Measurements from ENCODE around the gene SYNRG. TPM values are rescaled to one million over a fixed set of nuclear protein-coding genes. Genes with fewer than 3 reads are reported as not detected.
"Not testable (repeated sequence)": the region's sequence is repeated elsewhere in the genome, so short reads cannot be mapped to it uniquely, and the experiment has no call there.

The SYNRG gene
- total RNA-seq, 2 donors from 2014 or later: 63.8 to 64.1 TPM

GRCh38 chr17:37513711-37514110 is 95.5 kb downstream of the SYNRG start:
- H3K27ac Mint-ChIP-seq: no peak overlapping the region
- peaks cover 4% of the 10 kb centered on the region for H3K4me1 Mint-ChIP-seq
- ATAC-seq (replicated peaks): no peak
- no peaks in the 10 kb centered on the region for H3K9me3 Mint-ChIP-seq
- H3K4me3 Mint-ChIP-seq: no peak overlapping the region
- H3K27me3 Mint-ChIP-seq: no peaks in the 10 kb centered on the region
- peaks cover 77% of the 10 kb centered on the region for H3K36me3 Mint-ChIP-seq (ENCODE audit: low read depth)

GRCh38 chr17:37512442-37513068 is 96.7 kb downstream of the SYNRG start:
- H3K4me1 Mint-ChIP-seq: peaks cover 4% of the 10 kb centered on the region
- peaks cover 65% of the 10 kb centered on the region for H3K36me3 Mint-ChIP-seq (ENCODE audit: low read depth)
- H3K4me3 Mint-ChIP-seq: no peak overlapping the region
- no peaks in the 10 kb centered on the region for H3K9me3 Mint-ChIP-seq
- no peak overlapping the region for H3K27ac Mint-ChIP-seq
- ATAC-seq (replicated peaks): no peak
- H3K27me3 Mint-ChIP-seq: no peaks in the 10 kb centered on the region

GRCh38 chr17:37511642-37512041 is 97.6 kb downstream of the SYNRG start:
- not testable (repeated sequence) for H3K4me3 Mint-ChIP-seq; H3K9me3 Mint-ChIP-seq; H3K27ac Mint-ChIP-seq; H3K27me3 Mint-ChIP-seq; ATAC-seq (replicated peaks); H3K4me1 Mint-ChIP-seq
- H3K36me3 Mint-ChIP-seq (ENCODE audit: low read depth): peaks cover 56% of the 10 kb centered on the region

- peaks cover 40% of the 10 kb centered on the region for H3K36me3 Mint-ChIP-seq (ENCODE audit: low read depth)
- H3K27me3 Mint-ChIP-seq: no peaks in the 10 kb centered on the region
- H3K4me3 Mint-ChIP-seq: no peak overlapping the region
- H3K27ac Mint-ChIP-seq: no peak overlapping the region
- no peaks in the 10 kb centered on the region for H3K9me3 Mint-ChIP-seq
- peaks cover 8% of the 10 kb centered on the region for H3K4me1 Mint-ChIP-seq
- ATAC-seq (replicated peaks): no peak
Observed at GRCh38 chr17:37510056-37510455, 99.2 kb downstream of the SYNRG start.

- H3K4me1 Mint-ChIP-seq: peaks cover 8% of the 10 kb centered on the region
- ATAC-seq (replicated peaks): no peak
- no peak overlapping the region for H3K27ac Mint-ChIP-seq
- H3K9me3 Mint-ChIP-seq: no peaks in the 10 kb centered on the region
- H3K36me3 Mint-ChIP-seq (ENCODE audit: low read depth): peaks cover 13% of the 10 kb centered on the region
- no peaks in the 10 kb centered on the region for H3K27me3 Mint-ChIP-seq
- H3K4me3 Mint-ChIP-seq: no peak overlapping the region
Observed at GRCh38 chr17:37507111-37507510, 102.1 kb downstream of the SYNRG start.

- Mint-ChIP-seq H3K36me3 (ENCODE audit: low read depth) (peaks cover 9% of the 10 kb centered on the region), H3K9me3 (no peaks in the 10 kb centered on the region), H3K4me3 (no peak overlapping the region), H3K27ac (no peak overlapping the region), H3K4me1 (peaks cover 8% of the 10 kb centered on the region), H3K27me3 (no peaks in the 10 kb centered on the region)
- ATAC-seq (replicated peaks): peak; percentile 32
Observed at GRCh38 chr17:37506678-37507077, 102.5 kb downstream of the SYNRG start.

- Mint-ChIP-seq H3K36me3 (ENCODE audit: low read depth) (no peaks in the 10 kb centered on the region), H3K4me1 (peaks cover 3% of the 10 kb centered on the region), H3K9me3 (no peaks in the 10 kb centered on the region), H3K27me3 (no peaks in the 10 kb centered on the region), H3K4me3 (no peak overlapping the region), H3K27ac (no peak overlapping the region)
- peak; percentile 57 for ATAC-seq (replicated peaks)
Observed at GRCh38 chr17:37505333-37505732, 103.9 kb downstream of the SYNRG start.

GRCh38 chr17:37503148-37503547 is 106.1 kb downstream of the SYNRG start:
- Mint-ChIP-seq H3K4me3 (no peak overlapping the region), H3K27me3 (no peaks in the 10 kb centered on the region), H3K4me1 (peaks cover 3% of the 10 kb centered on the region), H3K27ac (no peak overlapping the region), H3K36me3 (ENCODE audit: low read depth) (no peaks in the 10 kb centered on the region), H3K9me3 (no peaks in the 10 kb centered on the region)
- ATAC-seq (replicated peaks): no peak

GRCh38 chr17:37502009-37502936 is 106.9 kb downstream of the SYNRG start:
- ATAC-seq (replicated peaks): no peak
- Mint-ChIP-seq H3K4me3 (no peak overlapping the region), H3K36me3 (ENCODE audit: low read depth) (no peaks in the 10 kb centered on the region), H3K4me1 (peaks cover 3% of the 10 kb centered on the region), H3K27ac (no peak overlapping the region), H3K27me3 (no peaks in the 10 kb centered on the region), H3K9me3 (no peaks in the 10 kb centered on the region)

- Mint-ChIP-seq H3K9me3 (no peaks in the 10 kb centered on the region), H3K27ac (no peak overlapping the region), H3K4me3 (no peak overlapping the region), H3K36me3 (ENCODE audit: low read depth) (no peaks in the 10 kb centered on the region), H3K4me1 (no peaks in the 10 kb centered on the region), H3K27me3 (no peaks in the 10 kb centered on the region)
- no peak for ATAC-seq (replicated peaks)
Observed at GRCh38 chr17:37500378-37500777, 108.8 kb downstream of the SYNRG start.

GRCh38 chr17:37494971-37495370 is 114.2 kb downstream of the SYNRG start:
- Mint-ChIP-seq H3K27me3 (no peaks in the 10 kb centered on the region), H3K36me3 (ENCODE audit: low read depth) (no peaks in the 10 kb centered on the region), H3K9me3 (no peaks in the 10 kb centered on the region), H3K27ac (peak overlapping the region; percentile 39), H3K4me3 (no peak overlapping the region), H3K4me1 (peaks cover 13% of the 10 kb centered on the region)
- ATAC-seq (replicated peaks): no peak

- Mint-ChIP-seq H3K36me3 (ENCODE audit: low read depth) (no peaks in the 10 kb centered on the region), H3K27ac (peak overlapping the region; percentile 39), H3K27me3 (no peaks in the 10 kb centered on the region), H3K9me3 (no peaks in the 10 kb centered on the region), H3K4me1 (peaks cover 13% of the 10 kb centered on the region), H3K4me3 (no peak overlapping the region)
- ATAC-seq (replicated peaks): no peak
Observed at GRCh38 chr17:37494401-37494831, 114.8 kb downstream of the SYNRG start.

- H3K27me3 Mint-ChIP-seq: no peaks in the 10 kb centered on the region
- peaks cover 14% of the 10 kb centered on the region for H3K4me1 Mint-ChIP-seq
- no peaks in the 10 kb centered on the region for H3K36me3 Mint-ChIP-seq (ENCODE audit: low read depth)
- no peak for ATAC-seq (replicated peaks)
- H3K9me3 Mint-ChIP-seq: no peaks in the 10 kb centered on the region
- H3K4me3 Mint-ChIP-seq: no peak overlapping the region
- no peak overlapping the region for H3K27ac Mint-ChIP-seq
Observed at GRCh38 chr17:37493249-37494027, 115.8 kb downstream of the SYNRG start.

- Mint-ChIP-seq H3K4me3 (peak overlapping the region; percentile 87), H3K9me3 (no peaks in the 10 kb centered on the region), H3K36me3 (ENCODE audit: low read depth) (no peaks in the 10 kb centered on the region), H3K27me3 (no peaks in the 10 kb centered on the region), H3K4me1 (peaks cover 21% of the 10 kb centered on the region), H3K27ac (no peak overlapping the region)
- ATAC-seq (replicated peaks): no peak
Observed at GRCh38 chr17:37492167-37492566, 117.1 kb downstream of the SYNRG start.

Measured in activated T-helper 17 cell treated with anti-CD3 and anti-CD28 coated beads, Interleukin-2, amount 50 U/mL, for 72 hours (primary cell).